Measurements from ENCODE around the gene AGTPBP1.

GRCh38 chr9:85723215-85723614 is 18.5 kb downstream of the AGTPBP1 start:
- TF ChIP-seq TAF1 (IDR thresholded peaks at IDR 0.05; ENCODE audit: low read depth, low read length) (peak; percentile 29; the same call in 1 of the 2 replicates), USF2 (IDR thresholded peaks at IDR 0.05; ENCODE audit: low read length) (no peak), SP2 (IDR thresholded peaks at IDR 0.05; ENCODE audit: low read length) (no peak), JUND (IDR thresholded peaks at IDR 0.05; ENCODE audit: low read length) (no peak), POLR2AphosphoS5 (IDR thresholded peaks at IDR 0.05; ENCODE audit: low read depth, low read length) (no peak), TCF12 (IDR thresholded peaks at IDR 0.05; ENCODE audit: low read depth, low read length) (no peak), GABPA (IDR thresholded peaks at IDR 0.05; ENCODE audit: borderline replicate concordance, insufficient read depth, low read length) (no peak)
- TF ChIP-seq, protein P1, sequence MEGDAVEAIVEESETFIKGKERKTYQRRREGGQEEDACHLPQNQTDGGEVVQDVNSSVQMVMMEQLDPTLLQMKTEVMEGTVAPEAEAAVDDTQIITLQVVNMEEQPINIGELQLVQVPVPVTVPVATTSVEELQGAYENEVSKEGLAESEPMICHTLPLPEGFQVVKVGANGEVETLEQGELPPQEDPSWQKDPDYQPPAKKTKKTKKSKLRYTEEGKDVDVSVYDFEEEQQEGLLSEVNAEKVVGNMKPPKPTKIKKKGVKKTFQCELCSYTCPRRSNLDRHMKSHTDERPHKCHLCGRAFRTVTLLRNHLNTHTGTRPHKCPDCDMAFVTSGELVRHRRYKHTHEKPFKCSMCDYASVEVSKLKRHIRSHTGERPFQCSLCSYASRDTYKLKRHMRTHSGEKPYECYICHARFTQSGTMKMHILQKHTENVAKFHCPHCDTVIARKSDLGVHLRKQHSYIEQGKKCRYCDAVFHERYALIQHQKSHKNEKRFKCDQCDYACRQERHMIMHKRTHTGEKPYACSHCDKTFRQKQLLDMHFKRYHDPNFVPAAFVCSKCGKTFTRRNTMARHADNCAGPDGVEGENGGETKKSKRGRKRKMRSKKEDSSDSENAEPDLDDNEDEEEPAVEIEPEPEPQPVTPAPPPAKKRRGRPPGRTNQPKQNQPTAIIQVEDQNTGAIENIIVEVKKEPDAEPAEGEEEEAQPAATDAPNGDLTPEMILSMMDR (IDR thresholded peaks at IDR 0.05; ENCODE audit: control extremely low read depth in 1 of 3, insufficient read depth in 1 of 3, low read depth in 1 of 3, low read length in 3 of 3): no peak

Data from H1 (cell line).